HG02852 (cell line): ENCODE data around the gene SMYD3.

Experiments
- ATAC-seq: cut with Tn5 transposase; IDR thresholded peaks from one replicate; pipeline ENCODE4 v1.9.1; 2021; ENCODE audit warnings: mild to moderate bottlenecking, moderate library complexity; ENCODE audit not compliant: unreplicated experiment

Gene SMYD3

GRCh38 chr1:246417813-246418564 lies 89.1 kb downstream of the SMYD3 start:
- ATAC-seq, result no peak

- no peak for ATAC-seq
These were observed 89.8 kb downstream of the SMYD3 start for GRCh38 chr1:246417152-246417812.

GRCh38 chr1:246416261-246416660 lies 90.8 kb downstream of the SMYD3 start:
- no peak for ATAC-seq

- no peak for ATAC-seq
These were observed 92.1 kb downstream of the SMYD3 start for GRCh38 chr1:246415028-246415427.

GRCh38 chr1:246413430-246413829 lies 93.6 kb downstream of the SMYD3 start:
- ATAC-seq, result no peak

- no peak for ATAC-seq
These were observed 103.0 kb downstream of the SMYD3 start for GRCh38 chr1:246404078-246404477.

- ATAC-seq, result no peak
These were observed 108.8 kb downstream of the SMYD3 start for GRCh38 chr1:246398126-246398813.

- no peak for ATAC-seq
These were observed 110.0 kb downstream of the SMYD3 start for GRCh38 chr1:246397046-246397445.

- no peak for ATAC-seq
These were observed 110.8 kb downstream of the SMYD3 start for GRCh38 chr1:246396322-246396721.

GRCh38 chr1:246394121-246394520 lies 113.0 kb downstream of the SMYD3 start:
- no peak for ATAC-seq

- ATAC-seq, result no peak
These were observed 116.2 kb downstream of the SMYD3 start for GRCh38 chr1:246390855-246391254.

- ATAC-seq, result no peak
These were observed 122.5 kb downstream of the SMYD3 start for GRCh38 chr1:246384616-246385015.

GRCh38 chr1:246383791-246384190 lies 123.3 kb downstream of the SMYD3 start:
- no peak for ATAC-seq

GRCh38 chr1:246383239-246383589 lies 123.9 kb downstream of the SMYD3 start:
- no peak for ATAC-seq

GRCh38 chr1:246382589-246383238 lies 124.4 kb downstream of the SMYD3 start:
- no peak for ATAC-seq

GRCh38 chr1:246381452-246381851 lies 125.6 kb downstream of the SMYD3 start:
- ATAC-seq, result no peak

- ATAC-seq, result no peak
These were observed 129.4 kb downstream of the SMYD3 start for GRCh38 chr1:246377625-246378153.

GRCh38 chr1:246373828-246374569 lies 133.1 kb downstream of the SMYD3 start:
- no peak for ATAC-seq

- no peak for ATAC-seq
These were observed 134.5 kb downstream of the SMYD3 start for GRCh38 chr1:246372559-246372958.

- ATAC-seq, result no peak
These were observed 140.0 kb downstream of the SMYD3 start for GRCh38 chr1:246367041-246367440.

GRCh38 chr1:246365708-246366107 lies 141.4 kb downstream of the SMYD3 start:
- ATAC-seq, result no peak
